ENCODE measurements around the gene TOGARAM2.

DNA sequence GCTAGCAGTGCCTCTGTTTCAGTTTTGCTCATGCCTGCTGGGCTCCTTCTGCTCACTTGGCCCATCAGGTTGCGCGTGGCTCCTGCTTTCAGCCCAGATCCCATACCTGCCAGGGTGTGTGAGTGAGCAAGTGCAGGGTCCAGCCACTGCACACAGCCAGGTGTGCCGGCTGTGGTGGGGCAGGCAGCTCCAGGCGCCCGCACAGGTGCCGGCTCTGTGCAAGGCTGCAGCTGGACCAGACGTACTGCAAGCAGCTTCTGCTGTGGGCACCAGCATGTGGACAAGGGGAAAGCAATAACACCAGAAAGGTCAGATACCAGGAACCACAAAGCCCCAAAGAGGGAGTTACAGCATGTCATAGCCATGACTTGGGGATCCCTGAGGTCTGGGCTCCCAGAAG lies 98.8 kb downstream of the TOGARAM2 start:
- TF ChIP-seq, protein P1, sequence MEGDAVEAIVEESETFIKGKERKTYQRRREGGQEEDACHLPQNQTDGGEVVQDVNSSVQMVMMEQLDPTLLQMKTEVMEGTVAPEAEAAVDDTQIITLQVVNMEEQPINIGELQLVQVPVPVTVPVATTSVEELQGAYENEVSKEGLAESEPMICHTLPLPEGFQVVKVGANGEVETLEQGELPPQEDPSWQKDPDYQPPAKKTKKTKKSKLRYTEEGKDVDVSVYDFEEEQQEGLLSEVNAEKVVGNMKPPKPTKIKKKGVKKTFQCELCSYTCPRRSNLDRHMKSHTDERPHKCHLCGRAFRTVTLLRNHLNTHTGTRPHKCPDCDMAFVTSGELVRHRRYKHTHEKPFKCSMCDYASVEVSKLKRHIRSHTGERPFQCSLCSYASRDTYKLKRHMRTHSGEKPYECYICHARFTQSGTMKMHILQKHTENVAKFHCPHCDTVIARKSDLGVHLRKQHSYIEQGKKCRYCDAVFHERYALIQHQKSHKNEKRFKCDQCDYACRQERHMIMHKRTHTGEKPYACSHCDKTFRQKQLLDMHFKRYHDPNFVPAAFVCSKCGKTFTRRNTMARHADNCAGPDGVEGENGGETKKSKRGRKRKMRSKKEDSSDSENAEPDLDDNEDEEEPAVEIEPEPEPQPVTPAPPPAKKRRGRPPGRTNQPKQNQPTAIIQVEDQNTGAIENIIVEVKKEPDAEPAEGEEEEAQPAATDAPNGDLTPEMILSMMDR (IDR thresholded peaks at IDR 0.05) = no peak
- TF ChIP-seq POLR2A (IDR thresholded peaks at IDR 0.05) (no peak), EP300 (IDR thresholded peaks at IDR 0.05) (no peak)
